SJSA1 (cell line): ENCODE results near the gene CAPN12. TPM values are rescaled to one million over a fixed set of nuclear protein-coding genes. Genes with fewer than 3 reads are reported as not detected.

Experiments used
- DNase-seq, 2 experiments: peaks; one replicate each; pipeline ENCODE4 v3.0.0-alpha.2; 2015 to 2020; ENCODE audit warnings: low spot score in 2 of 2, low read depth in 1 of 2
- H3K27ac ChIP-seq: fragments of 250-450 bp; sonication (Bioruptor Pico); 2 replicates; pipeline ENCODE4 v1.5.1; 2020; ENCODE audit warnings: mild to moderate bottlenecking, moderate library complexity
- H3K27me3 ChIP-seq: fragments of 250-450 bp; sonication (Bioruptor Pico); replicated peaks from 2 replicates; pipeline ENCODE4 v1.5.1; 2020; ENCODE audit warnings: mild to moderate bottlenecking, moderate library complexity
- H3K36me3 ChIP-seq: fragments of 250-450 bp; sonication (Bioruptor Pico); 2 replicates; pipeline ENCODE4 v1.5.1; 2020; ENCODE audit warnings: mild to moderate bottlenecking
- H3K4me1 ChIP-seq: fragments of 250-450 bp; sonication (Bioruptor Pico); replicated peaks from 2 replicates; pipeline ENCODE4 v1.6.1; 2021; ENCODE audit warnings: mild to moderate bottlenecking
- H3K4me3 ChIP-seq: fragments of 250-450 bp; sonication (Bioruptor Pico); 2 replicates; pipeline ENCODE4 v1.5.1; 2020; ENCODE audit warnings: mild to moderate bottlenecking
- H3K9me3 ChIP-seq: fragments of 250-450 bp; sonication (Bioruptor Pico); replicated peaks from 2 replicates; pipeline ENCODE4 v1.5.1; 2020; ENCODE audit warnings: mild to moderate bottlenecking
- total RNA-seq: library from RNA; depleted of rRNA; stranded (reverse); fragments of >200 nt; shearing (Covaris generic); gene quantifications from 2 replicates; pipeline ENCODE4 v1.2.3, GENCODE V29; 2014

Gene CAPN12
- total RNA-seq, 1 experiment from 2014 or later = not detected

DNA sequence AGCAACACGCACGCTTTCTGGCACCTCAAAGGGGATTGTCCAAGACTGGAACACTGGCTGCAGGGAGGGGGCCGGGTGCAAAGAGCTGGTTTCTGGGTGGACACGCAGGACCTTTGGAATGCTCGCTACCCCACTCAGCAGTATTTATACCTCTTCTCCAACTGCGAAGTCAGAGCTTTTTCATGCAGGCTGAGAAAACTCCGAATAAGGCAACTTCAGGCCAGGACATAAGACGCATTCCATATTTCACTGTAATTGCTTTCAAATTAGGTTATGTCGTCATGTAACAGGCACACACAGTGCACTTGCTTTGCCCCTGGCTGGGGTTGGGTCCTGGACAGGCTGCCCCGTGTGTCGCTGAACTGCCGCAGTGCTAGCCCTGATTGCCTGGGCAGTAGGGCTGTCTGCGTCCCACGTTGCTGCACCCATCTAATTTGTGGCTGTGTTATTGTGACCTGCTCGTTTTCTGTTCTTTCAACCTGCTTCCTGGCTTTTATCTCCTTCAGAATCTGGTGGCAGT, 52.3 kb downstream of the CAPN12 start:
- Histone ChIP-seq H3K9me3 (no peaks in the 10 kb centered on the region), H3K27me3 (no peaks in the 10 kb centered on the region), H3K4me1 (peaks cover 73% of the 10 kb centered on the region), H3K4me3 (no peak overlapping the region), H3K27ac (peak overlapping the region; percentile 98), H3K36me3 (peaks cover 74% of the 10 kb centered on the region)
- peak; percentile 95 to 98 for DNase-seq

- Histone ChIP-seq H3K4me1 (peaks cover 82% of the 10 kb centered on the region), H3K4me3 (no peak overlapping the region), H3K27ac (peak overlapping the region; percentile 98), H3K27me3 (no peaks in the 10 kb centered on the region), H3K36me3 (peaks cover 70% of the 10 kb centered on the region), H3K9me3 (no peaks in the 10 kb centered on the region)
- DNase-seq = no peak
Observed at GRCh38 chr19:38690832-38691231, 53.4 kb downstream of the CAPN12 start.

DNA sequence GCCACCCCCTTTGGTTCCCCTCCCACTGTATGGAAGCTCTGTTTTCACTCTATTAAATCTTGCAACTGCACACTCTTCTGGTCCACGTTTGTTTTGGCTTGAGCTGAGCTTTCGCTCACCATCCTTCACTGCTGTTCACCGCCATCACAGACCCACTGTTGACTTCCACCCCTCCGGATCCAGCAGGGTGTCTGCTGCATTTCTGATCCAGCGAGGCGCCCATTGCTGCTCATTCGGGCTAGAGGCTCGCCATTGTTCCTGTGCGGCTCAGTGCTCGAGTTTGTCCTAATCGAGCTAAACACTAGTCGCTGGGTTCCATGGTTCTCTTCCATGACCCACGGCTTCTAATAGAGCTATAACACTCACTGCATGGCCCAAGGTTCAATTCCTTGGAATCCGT, 54.1 kb downstream of the CAPN12 start:
- Histone ChIP-seq H3K27me3 (no peaks in the 10 kb centered on the region), H3K27ac (peak overlapping the region; percentile 98; the same call in 1 of the 2 replicates), H3K36me3 (peaks cover 70% of the 10 kb centered on the region), H3K9me3 (no peaks in the 10 kb centered on the region), H3K4me3 (no peak overlapping the region), H3K4me1 (peaks cover 88% of the 10 kb centered on the region)
- no peak for DNase-seq

GRCh38 chr19:38687837-38688378, 56.4 kb downstream of the CAPN12 start:
- no peaks in the 10 kb centered on the region for H3K27me3 ChIP-seq
- peaks cover 90% of the 10 kb centered on the region for H3K4me1 ChIP-seq
- no peak for DNase-seq
- H3K36me3 ChIP-seq = peaks cover 56% of the 10 kb centered on the region
- no peak overlapping the region for H3K4me3 ChIP-seq
- H3K27ac ChIP-seq = no peak overlapping the region
- H3K9me3 ChIP-seq = no peaks in the 10 kb centered on the region

DNA sequence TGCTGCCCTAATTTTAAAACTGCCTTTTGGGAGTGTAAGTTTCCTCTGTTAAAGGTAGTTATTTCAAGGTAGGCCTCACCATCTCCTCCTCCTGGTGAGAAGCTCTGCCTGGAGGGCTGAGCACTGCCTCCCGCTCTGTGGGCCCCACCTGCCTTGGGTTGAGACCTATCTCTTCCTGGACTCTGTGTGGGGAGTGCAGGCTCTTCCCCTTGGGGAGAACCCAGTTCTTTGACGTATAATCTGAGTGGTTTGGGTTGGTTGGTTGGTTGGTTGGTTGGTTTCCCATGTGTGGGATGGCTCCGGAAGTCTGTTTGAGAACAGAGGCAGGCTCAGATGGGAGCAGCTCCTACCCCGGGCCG, 57.8 kb downstream of the CAPN12 start:
- no peak overlapping the region for H3K4me3 ChIP-seq
- H3K9me3 ChIP-seq = no peaks in the 10 kb centered on the region
- no peaks in the 10 kb centered on the region for H3K27me3 ChIP-seq
- no peak for DNase-seq
- H3K4me1 ChIP-seq = peaks cover 88% of the 10 kb centered on the region
- no peak overlapping the region; the same call in 1 of the 2 replicates for H3K27ac ChIP-seq
- H3K36me3 ChIP-seq = peaks cover 62% of the 10 kb centered on the region

DNA sequence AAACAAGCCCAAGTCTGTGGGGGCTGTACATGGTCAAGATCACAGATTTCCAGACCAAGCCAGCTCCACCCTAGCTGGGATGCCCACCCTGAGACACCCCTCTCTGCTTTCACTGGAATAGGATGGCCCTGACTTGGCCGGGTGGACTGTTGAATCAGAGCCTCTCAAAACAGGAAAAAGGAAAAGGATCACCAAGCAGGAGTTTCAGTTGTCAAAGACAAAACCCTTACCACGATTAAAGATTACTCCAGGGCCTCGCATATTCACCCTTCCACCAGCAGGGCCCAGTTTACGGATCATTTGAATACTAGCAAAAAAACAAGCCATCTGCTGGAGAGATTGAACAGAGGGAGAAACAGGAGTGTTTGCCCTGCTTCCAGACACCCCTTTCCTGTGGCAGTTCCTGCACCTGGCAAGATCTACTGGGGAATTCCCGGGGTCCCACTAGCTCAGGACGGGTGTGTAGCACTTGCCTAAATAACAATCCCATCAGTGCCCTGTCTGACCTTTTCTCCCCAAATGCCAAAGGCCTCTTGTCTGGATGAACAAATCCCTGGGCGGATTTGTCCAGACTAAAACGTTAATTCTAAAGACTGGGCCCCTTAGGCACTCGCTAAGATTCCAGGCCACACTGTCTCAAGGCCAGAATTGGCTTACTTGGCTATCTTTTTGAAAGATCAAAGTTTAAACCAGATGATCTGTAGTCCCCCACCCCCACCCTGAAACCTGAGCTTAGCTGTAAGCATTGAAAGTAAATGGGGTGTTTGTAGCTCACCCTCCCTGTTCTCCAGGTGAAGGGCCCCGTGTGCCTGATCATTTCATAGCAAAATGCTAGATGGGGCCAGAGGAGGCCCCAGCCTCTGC, 58.4 kb downstream of the CAPN12 start:
- Histone ChIP-seq H3K4me1 (peaks cover 87% of the 10 kb centered on the region), H3K36me3 (peaks cover 65% of the 10 kb centered on the region), H3K4me3 (no peak overlapping the region), H3K27me3 (no peaks in the 10 kb centered on the region), H3K27ac (peak overlapping the region; percentile 96), H3K9me3 (no peaks in the 10 kb centered on the region)
- no peak for DNase-seq

- Histone ChIP-seq H3K4me1 (peaks cover 86% of the 10 kb centered on the region), H3K36me3 (peaks cover 64% of the 10 kb centered on the region), H3K9me3 (no peaks in the 10 kb centered on the region), H3K27me3 (no peaks in the 10 kb centered on the region), H3K4me3 (no peak overlapping the region), H3K27ac (peak overlapping the region; percentile 96)
- no peak for DNase-seq
Observed at GRCh38 chr19:38684862-38685665, 59.2 kb downstream of the CAPN12 start.

- Histone ChIP-seq H3K4me3 (no peak overlapping the region), H3K27ac (peak overlapping the region; percentile 96), H3K36me3 (peaks cover 64% of the 10 kb centered on the region), H3K9me3 (no peaks in the 10 kb centered on the region), H3K27me3 (no peaks in the 10 kb centered on the region), H3K4me1 (peaks cover 78% of the 10 kb centered on the region)
- peak; percentile 88 to 89 for DNase-seq
Observed at GRCh38 chr19:38684078-38684861, 60.0 kb downstream of the CAPN12 start.

- no peaks in the 10 kb centered on the region for H3K27me3 ChIP-seq
- peak; percentile 94 to 95 for DNase-seq
- no peak overlapping the region for H3K4me3 ChIP-seq
- peak overlapping the region; percentile 96 for H3K27ac ChIP-seq
- H3K4me1 ChIP-seq = peaks cover 71% of the 10 kb centered on the region
- H3K9me3 ChIP-seq = no peaks in the 10 kb centered on the region
- peaks cover 68% of the 10 kb centered on the region for H3K36me3 ChIP-seq
Observed at GRCh38 chr19:38683393-38684077, 60.7 kb downstream of the CAPN12 start.

DNA sequence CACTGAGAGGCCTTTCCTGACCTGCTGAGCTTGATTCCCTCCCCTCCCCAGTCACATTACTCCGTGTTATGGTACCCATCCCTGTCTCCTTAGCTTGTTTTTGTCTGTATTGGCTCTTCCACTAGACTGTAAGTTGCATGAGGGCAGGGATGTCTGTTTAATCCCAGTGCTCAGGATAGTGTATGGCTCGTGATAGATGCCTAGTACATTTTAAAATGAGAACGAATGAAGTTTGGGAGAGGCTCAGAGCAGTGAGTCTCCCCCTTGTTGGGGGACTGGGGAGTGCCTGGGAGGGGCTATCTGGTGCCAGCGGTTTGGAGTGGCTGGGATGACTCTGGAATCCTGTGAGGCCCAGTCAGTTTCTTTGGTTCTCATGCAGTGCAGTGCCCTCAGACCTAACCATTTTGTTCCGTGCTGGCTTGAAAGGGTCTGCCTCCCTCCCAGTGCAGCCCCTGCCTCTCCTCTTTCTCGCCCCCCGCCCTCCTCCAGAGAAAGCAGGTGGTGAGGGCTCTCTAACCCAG, 61.3 kb downstream of the CAPN12 start:
- peaks cover 64% of the 10 kb centered on the region for H3K4me1 ChIP-seq
- H3K9me3 ChIP-seq = no peaks in the 10 kb centered on the region
- no peak for DNase-seq
- peak overlapping the region; percentile 96 for H3K27ac ChIP-seq
- H3K36me3 ChIP-seq = peaks cover 74% of the 10 kb centered on the region
- H3K4me3 ChIP-seq = no peak overlapping the region
- H3K27me3 ChIP-seq = no peaks in the 10 kb centered on the region

- DNase-seq = no peak
- Histone ChIP-seq H3K4me3 (no peak overlapping the region), H3K27ac (peak overlapping the region; percentile 96), H3K27me3 (no peaks in the 10 kb centered on the region), H3K4me1 (peaks cover 63% of the 10 kb centered on the region), H3K36me3 (peaks cover 74% of the 10 kb centered on the region), H3K9me3 (no peaks in the 10 kb centered on the region)
Observed at GRCh38 chr19:38682195-38682867, 61.9 kb downstream of the CAPN12 start.
